Stomach (tissue), 9 donors: ENCODE results near the gene PTPRJ. TPM values are rescaled to one million over a fixed set of nuclear protein-coding genes. Genes with fewer than 3 reads are reported as not detected.
A peak's percentile ranks its signal among the peaks of the same experiment; 100 is the strongest.

Source experiments
- DNase-seq, 2 donors: peaks; one replicate each; pipeline versions ENCODE4 v3.0.0 to v3.0.0-alpha.2; 2013 to 2019
- H3K27ac ChIP-seq, 5 donors: fragments of 200-600 bp in 4 of 5; sonication (generic) in 4 of 5; one replicate each; pipeline ENCODE4 v1.5.1; 2013 to 2019; ENCODE audit warnings: mild to moderate bottlenecking in 1 of 5, moderate library complexity in 1 of 5
- H3K27me3 ChIP-seq, 3 donors: fragments of 200-600 bp; sonication (generic); one replicate each; pipeline ENCODE4 v1.5.1; 2017 to 2019; ENCODE audit warnings: mixed run types in 1 of 3
- H3K36me3 ChIP-seq, 4 donors: fragments of 200-600 bp; sonication (generic); 1 replicate in 3 of 4; 2 replicates in 1 of 4; pipeline ENCODE4 v1.5.1; 2016 to 2019
- H3K4me1 ChIP-seq, 4 donors: fragments of 200-600 bp; sonication (generic); one replicate each; pipeline ENCODE4 v1.5.1; 2016 to 2019
- H3K4me3 ChIP-seq, 4 donors: fragments of 200-600 bp; sonication (generic) in 3 of 4; one replicate each; pipeline ENCODE4 v1.5.1; 2016 to 2019; ENCODE audit warnings: mild to moderate bottlenecking in 1 of 4
- H3K9me3 ChIP-seq, 4 donors: fragments of 200-600 bp; sonication (generic); one replicate each; pipeline ENCODE4 v1.5.1; 2016 to 2019
- CTCF ChIP-seq, 7 experiments: fragments of 450-650 bp in 4 of 7; fragments of 200-600 bp in 3 of 7; sonication (generic) in 3 of 7; IDR thresholded peaks; one replicate each; pipeline ENCODE4 v1.5.1; 2016 to 2019; ENCODE audit warnings: antibody characterized with exemption in 7 of 7, control low read depth in 2 of 7, mild to moderate bottlenecking in 1 of 7
- EP300 ChIP-seq: sonication (generic); formaldehyde crosslinking; IDR thresholded peaks from one replicate; pipeline ENCODE4 v1.6.1; 2017; ENCODE audit warnings: antibody characterized with exemption
- POLR2A ChIP-seq, 4 donors: fragments of 450-650 bp; IDR thresholded peaks; one replicate each; pipeline ENCODE4 v1.6.1; 2016; ENCODE audit warnings: antibody characterized with exemption in 4 of 4, control low read depth in 2 of 4, mild to moderate bottlenecking in 1 of 4, moderate library complexity in 1 of 4
- POLR2AphosphoS5 ChIP-seq, 3 donors: sonication (generic); formaldehyde crosslinking; IDR thresholded peaks; one replicate each; pipeline ENCODE4 v1.6.1; 2016; ENCODE audit warnings: antibody characterized with exemption in 3 of 3
- WGBS, 5 donors: extraction: QIAGEN DNeasy Blood & Tissue Kit in 3 of 5; methylation state at CpG; one replicate each; pipeline versions ENCODE4 v1.1.5 to v1.1.7; 2013 to 2018; 5-methylcytosine and 5-hydroxymethylcytosine counted together
- intact Hi-C: fragments of 100-400 bp; cut with DNase I; formaldehyde crosslinking; loops from one replicate; pipeline ENCODE4 v1.15.1; 2023; ENCODE audit warnings: low total_unique reads
- polyA plus RNA-seq, 3 donors: library from polyadenylated mRNA; stranded (reverse); fragments of 200-250 nt; gene quantifications; one replicate each; pipeline ENCODE4 v1.2.3, GENCODE V29; 2013
- total RNA-seq, 5 donors: library from RNA; depleted of rRNA; stranded (reverse); fragments of >200 nt; gene quantifications; one replicate each; pipeline versions ENCODE4 v1.1.0 to v1.2.3, GENCODE V29; 2014 to 2016
- donor health status: healthy with polysubstance abuse.
- donor health status: Bipolar disorder and iron deficiency.
- donor health status: healthy.

The PTPRJ gene
- total and polyA plus RNA-seq, 8 donors, result 2.6 to 351 (median 20.7) TPM

- peak in 1 of 2 donors; percentile 58 for DNase-seq
- Histone ChIP-seq H3K27ac (peak overlapping the region; percentile 77 to 95 (median 83)), H3K9me3 (no peaks in the 10 kb centered on the region), H3K27me3 (no peaks in the 10 kb centered on the region), H3K4me3 (no peak overlapping the region), H3K4me1 (peaks cover 46 to 100% (median 81%) of the 10 kb centered on the region in 4 donors), H3K36me3 (no peaks in the 10 kb centered on the region)
- TF ChIP-seq EP300, result no peak
- no peak for TF ChIP-seq CTCF (IDR thresholded peaks at IDR 0.05)
- TF ChIP-seq POLR2A (IDR thresholded peaks at IDR 0.05), result no peak
- TF ChIP-seq POLR2AphosphoS5 (IDR thresholded peaks at IDR 0.05), result peak in 1 of 3 donors; percentile 17
- WGBS, 5 donors, result 43 to 80% (median 59%) methylated on average over 1 of the region's 1 CpG
- intact Hi-C loops, result no loop called here
Observed at GRCh38 chr11:47986742-47987141, 6.4 kb downstream of the PTPRJ start.

- WGBS, 5 donors, result 50 to 84% (median 68%) methylated on average over 2 of the region's 2 CpGs
- Histone ChIP-seq H3K9me3 (no peaks in the 10 kb centered on the region), H3K4me3 (no peak overlapping the region), H3K36me3 (no peaks in the 10 kb centered on the region), H3K27me3 (no peaks in the 10 kb centered on the region), H3K27ac (peak overlapping the region; percentile 77 to 95 (median 88)), H3K4me1 (peaks cover 46 to 100% (median 80%) of the 10 kb centered on the region in 4 donors)
- intact Hi-C loops, result no loop called here
- no peak for TF ChIP-seq POLR2AphosphoS5 (IDR thresholded peaks at IDR 0.05)
- no peak for DNase-seq
Observed at GRCh38 chr11:47987310-47987709, 7.0 kb downstream of the PTPRJ start.

GRCh38 chr11:47987781-47988180 lies 7.4 kb downstream of the PTPRJ start:
- DNase-seq, result peak; percentile 55 to 60
- 25 to 44% (median 29%) methylated on average over 6 of the region's 6 CpGs for WGBS, 5 donors
- Histone ChIP-seq H3K36me3 (no peaks in the 10 kb centered on the region), H3K4me3 (no peak overlapping the region), H3K27ac (peak overlapping the region; percentile 77 to 95 (median 88)), H3K4me1 (peaks cover 46 to 100% (median 80%) of the 10 kb centered on the region in 4 donors), H3K9me3 (no peaks in the 10 kb centered on the region), H3K27me3 (no peaks in the 10 kb centered on the region)
- TF ChIP-seq POLR2AphosphoS5 (IDR thresholded peaks at IDR 0.05) (peak in 1 of 3 donors; percentile 53), EP300 (no peak), POLR2A (IDR thresholded peaks at IDR 0.05) (no peak)
- intact Hi-C loops, result no loop called here

- WGBS, 5 donors, result 22 to 66% (median 56%) methylated on average over 2 of the region's 2 CpGs
- no peak for DNase-seq
- TF ChIP-seq CTCF (IDR thresholded peaks at IDR 0.05) (no peak), POLR2AphosphoS5 (IDR thresholded peaks at IDR 0.05) (no peak), EP300 (no peak), POLR2A (IDR thresholded peaks at IDR 0.05) (no peak)
- H3K27me3 ChIP-seq, result no peaks in the 10 kb centered on the region
- no peaks in the 10 kb centered on the region for H3K9me3 ChIP-seq
- intact Hi-C loops, result no loop called here
- H3K36me3 ChIP-seq, result no peaks in the 10 kb centered on the region
- H3K4me1 ChIP-seq, result peaks cover 46 to 100% (median 65%) of the 10 kb centered on the region in 4 donors
- no peak overlapping the region for H3K4me3 ChIP-seq
- H3K27ac ChIP-seq, result peak overlapping the region; percentile 11 to 95 (median 82)
Observed at GRCh38 chr11:47989779-47990178, 9.4 kb downstream of the PTPRJ start.

- peak overlapping the region in 1 of 4 donors; percentile 1 for H3K4me3 ChIP-seq
- H3K27ac ChIP-seq, result peak overlapping the region; percentile 79 to 95 (median 90)
- intact Hi-C loops, result no loop called here
- no peaks in the 10 kb centered on the region for H3K9me3 ChIP-seq
- TF ChIP-seq CTCF (IDR thresholded peaks at IDR 0.05), result no peak
- peak in 2 of 3 donors; percentile 42 to 72 for TF ChIP-seq POLR2AphosphoS5 (IDR thresholded peaks at IDR 0.05)
- peaks cover 46 to 97% (median 50%) of the 10 kb centered on the region in 4 donors for H3K4me1 ChIP-seq
- peak; percentile 64 to 83 for DNase-seq
- WGBS, 5 donors, result 10 to 21% (median 15%) methylated on average over 9 of the region's 9 CpGs
- H3K27me3 ChIP-seq, result no peaks in the 10 kb centered on the region
- no peaks in the 10 kb centered on the region for H3K36me3 ChIP-seq
Observed at GRCh38 chr11:47991266-47991830, 11.0 kb downstream of the PTPRJ start.
